Thoracic aorta (tissue), 2 donors: ENCODE data around the gene MNAT1. TPM values are rescaled to one million over a fixed set of nuclear protein-coding genes. Genes with fewer than 3 reads are reported as not detected.

Experiments
- ATAC-seq: fragments of 150-250 bp; one replicate; pipeline ENCODE4 v1.8.0; 2017; ENCODE audit warnings: low read depth; ENCODE audit not compliant: insufficient number of reproducible peaks, low FRiP score
- DNase-seq: peaks from one replicate; pipeline ENCODE4 v3.0.0-alpha.2; 2020; ENCODE audit warnings: low spot score
- H3K27ac ChIP-seq, 2 donors: fragments of 200-600 bp; sonication (generic); 1 replicate in 1 of 2; 2 replicates in 1 of 2; pipeline ENCODE4 v1.5.1; 2016; ENCODE audit warnings: mild to moderate bottlenecking in 2 of 2, moderate library complexity in 2 of 2
- H3K27me3 ChIP-seq: fragments of 200-600 bp; sonication (generic); replicated peaks from 2 replicates; pipeline ENCODE4 v1.6.0; 2016; ENCODE audit warnings: mild to moderate bottlenecking; ENCODE audit not compliant: insufficient read depth
- H3K36me3 ChIP-seq: fragments of 200-600 bp; sonication (generic); one replicate; pipeline ENCODE4 v1.5.1; 2016
- H3K4me1 ChIP-seq, 2 donors: fragments of 200-600 bp; sonication (generic); 1 replicate in 1 of 2; 2 replicates in 1 of 2; pipeline versions ENCODE4 v1.5.1 to v1.6.0; 2016; ENCODE audit warnings: low read depth in 2 of 2, mild to moderate bottlenecking in 1 of 2; ENCODE audit not compliant: control insufficient read depth in 1 of 2
- H3K4me3 ChIP-seq: fragments of 200-600 bp; sonication (generic); 2 replicates; pipeline ENCODE4 v1.5.1; 2016; ENCODE audit warnings: mild to moderate bottlenecking
- H3K9me3 ChIP-seq: fragments of 200-600 bp; sonication (generic); 2 replicates; pipeline ENCODE4 v1.5.1; 2016
- CTCF ChIP-seq: fragments of 200-600 bp; sonication (generic); IDR thresholded peaks from one replicate; pipeline ENCODE4 v1.5.1; 2019; ENCODE audit warnings: antibody characterized with exemption
- total RNA-seq, 2 donors: library from RNA; depleted of rRNA; stranded (reverse); fragments of >200 nt; gene quantifications; one replicate each; pipeline versions ENCODE4 v1.1.0 to v1.2.3, GENCODE V29; 2016

MNAT1 gene
- total RNA-seq, result 10 to 100 TPM; 32.4 to 52.3 TPM

- DNase-seq (peak; percentile 23), ATAC-seq (peak; percentile 76)
- Histone ChIP-seq H3K4me1 (peaks cover 10 to 16% of the 10 kb centered on the region in 2 donors), H3K4me3 (peak within 1 kb of the TSS; percentile 89), H3K9me3 (no peaks in the 10 kb centered on the region), H3K27me3 (no peaks in the 10 kb centered on the region), H3K36me3 (no peaks in the 10 kb centered on the region), H3K27ac (peak within 1 kb of the TSS; percentile 73 to 74)
- TF ChIP-seq CTCF, result peak; percentile 10
These were observed at the start of gene MNAT1 for GRCh38 chr14:60734465-60735242. TSS of gene MNAT1 (plus strand) at chr14:60734761. CDS start at chr14:60734863, 102 bp downstream.

DNA sequence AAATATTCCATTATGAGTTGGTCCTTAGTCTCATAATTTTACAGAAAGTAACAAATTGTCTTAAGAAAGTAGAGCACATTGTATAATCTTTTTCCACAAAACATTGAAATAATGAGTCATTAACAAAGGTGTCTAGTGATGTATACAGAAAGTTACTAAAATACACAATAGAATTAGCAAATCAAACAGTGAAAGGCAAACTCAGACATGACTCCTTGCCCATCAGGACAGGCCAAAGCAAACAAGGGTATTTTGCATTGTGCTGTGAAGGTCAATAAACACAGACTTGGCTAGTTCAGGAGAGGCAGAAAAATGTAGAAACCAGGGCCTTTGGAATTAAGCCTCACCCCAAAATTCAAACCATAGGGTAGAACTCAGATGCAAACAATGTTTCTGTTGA, 47.7 kb upstream of the MNAT1 start:
- no peaks in the 10 kb centered on the region for H3K36me3 ChIP-seq
- ATAC-seq (no peak), DNase-seq (no peak)
- no peaks in the 10 kb centered on the region for H3K27me3 ChIP-seq
- H3K9me3 ChIP-seq, result no peaks in the 10 kb centered on the region
- no peaks in the 10 kb centered on the region for H3K4me1 ChIP-seq
- H3K27ac ChIP-seq, result no peak overlapping the region
- no peak for TF ChIP-seq CTCF
- no peak overlapping the region for H3K4me3 ChIP-seq

GRCh38 chr14:60691383-60692113, 43.0 kb upstream of the MNAT1 start:
- no peaks in the 10 kb centered on the region for H3K36me3 ChIP-seq
- H3K4me3 ChIP-seq, result no peak overlapping the region
- ATAC-seq (no peak), DNase-seq (no peak)
- TF ChIP-seq CTCF, result no peak
- no peaks in the 10 kb centered on the region for H3K27me3 ChIP-seq
- no peaks in the 10 kb centered on the region for H3K4me1 ChIP-seq
- no peaks in the 10 kb centered on the region for H3K9me3 ChIP-seq
- no peak overlapping the region for H3K27ac ChIP-seq

DNA sequence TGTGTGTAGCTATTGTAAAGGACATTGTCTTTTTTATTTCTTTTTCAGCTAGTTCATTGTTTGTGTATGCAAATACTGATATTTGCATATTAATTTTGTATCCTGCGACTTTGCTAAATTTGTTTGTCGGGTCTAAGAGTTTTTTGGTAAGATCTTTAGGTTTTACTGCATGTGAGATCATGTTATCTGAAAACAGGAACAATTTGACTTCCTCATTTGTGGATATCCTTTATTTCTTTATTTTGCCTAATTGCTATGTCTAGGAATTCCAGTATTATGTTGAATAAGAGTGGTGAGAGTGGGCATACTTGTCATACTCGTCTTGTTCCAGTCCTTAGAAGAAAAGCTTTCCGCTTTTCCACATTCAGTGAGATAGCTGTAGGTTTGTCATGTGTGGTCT, 39.2 kb upstream of the MNAT1 start:
- Histone ChIP-seq H3K9me3 (peaks cover 7% of the 10 kb centered on the region), H3K4me3 (no peak overlapping the region)
- no peak for DNase-seq

More for the DNA sequence above, 39.2 kb upstream of the MNAT1 start:
- Histone ChIP-seq H3K27ac (no peak overlapping the region), H3K36me3 (no peaks in the 10 kb centered on the region), H3K4me1 (no peaks in the 10 kb centered on the region), H3K27me3 (no peaks in the 10 kb centered on the region)
- ATAC-seq, result no peak
- TF ChIP-seq CTCF, result no peak
